Spleen (tissue), 3 donors: ENCODE data around the gene DNPEP.

Experiments used
- POLR2A ChIP-seq, 3 donors: fragments of 450-650 bp; IDR thresholded peaks; one replicate each; pipeline ENCODE4 v1.5.1; 2017; ENCODE audit warnings: antibody characterized with exemption in 3 of 3, mild to moderate bottlenecking in 1 of 3
- POLR2AphosphoS5 ChIP-seq, 3 donors: sonication (generic); formaldehyde crosslinking; IDR thresholded peaks; one replicate each; pipeline ENCODE4 v1.5.1; 2017; ENCODE audit warnings: antibody characterized with exemption in 3 of 3

GRCh38 chr2:219384083-219384713 is 3.5 kb downstream of the DNPEP start:
- TF ChIP-seq POLR2AphosphoS5 (IDR thresholded peaks at IDR 0.05) (peak in 1 of 3 donors; percentile 10), POLR2A (IDR thresholded peaks at IDR 0.05) (no peak)
